8988T (cell line): Measurements from ENCODE around the gene NMNAT1.
"Not testable (repeated sequence)": the region's sequence is repeated elsewhere in the genome, so short reads cannot be mapped to it uniquely, and the experiment has no call there.

Source experiments
- DNase-seq: peaks from one replicate; pipeline ENCODE4 v3.0.0; 2011

NMNAT1 gene

GRCh38 chr1:9942939-9943788, at the start of gene NMNAT1, which contains the start of gene LZIC:
Gene NMNAT1, plus strand, starts transcription at chr1:9943475. Its CDS starts 28,599 bp downstream, at chr1:9972074.
Gene LZIC, minus strand, starts transcription at chr1:9943391. Its CDS starts 6,772 bp downstream, at chr1:9936619.
- peak; percentile 64 for DNase-seq

- DNase-seq, result no peak
Observed at GRCh38 chr1:9894115-9894514, 49.2 kb upstream of the NMNAT1 start.

- DNase-seq, result no peak
Observed at GRCh38 chr1:9900142-9901043, 42.9 kb upstream of the NMNAT1 start.

GRCh38 chr1:9901148-9902059, 41.9 kb upstream of the NMNAT1 start:
- no peak for DNase-seq

- DNase-seq, result no peak
Observed at GRCh38 chr1:9902060-9902452, 41.2 kb upstream of the NMNAT1 start.

GRCh38 chr1:9903801-9904527, 39.3 kb upstream of the NMNAT1 start:
- DNase-seq, result no peak

GRCh38 chr1:9904596-9904995, 38.7 kb upstream of the NMNAT1 start:
- no peak for DNase-seq

GRCh38 chr1:9905010-9905409, 38.3 kb upstream of the NMNAT1 start:
- DNase-seq, result no peak

- DNase-seq, result no peak
Observed at GRCh38 chr1:9906466-9906865, 36.8 kb upstream of the NMNAT1 start.

- no peak for DNase-seq
Observed at GRCh38 chr1:9907441-9907840, 35.8 kb upstream of the NMNAT1 start.

GRCh38 chr1:9908871-9909233, 34.4 kb upstream of the NMNAT1 start:
- DNase-seq, result no peak

- DNase-seq, result no peak
Observed at GRCh38 chr1:9909234-9910046, 33.8 kb upstream of the NMNAT1 start.

- DNase-seq, result peak; percentile 70
Observed at GRCh38 chr1:9910076-9910422, 33.2 kb upstream of the NMNAT1 start, which contains the start of gene CTNNBIP1. Gene CTNNBIP1, minus strand, starts transcription at chr1:9910269. Its CDS starts 38,205 bp downstream, at chr1:9872064.

- DNase-seq, result peak; percentile 80
Observed at GRCh38 chr1:9910423-9911178, 32.7 kb upstream of the NMNAT1 start.

- no peak for DNase-seq
Observed at GRCh38 chr1:9912264-9912936, 30.9 kb upstream of the NMNAT1 start.

GRCh38 chr1:9914610-9914937, 28.7 kb upstream of the NMNAT1 start:
- no peak for DNase-seq

GRCh38 chr1:9916452-9916851, 26.8 kb upstream of the NMNAT1 start:
- DNase-seq, result no peak

GRCh38 chr1:9917495-9917894, 25.8 kb upstream of the NMNAT1 start:
- not testable (repeated sequence) for DNase-seq

GRCh38 chr1:9917901-9918300, 25.4 kb upstream of the NMNAT1 start:
- DNase-seq, result no peak

- no peak for DNase-seq
Observed at GRCh38 chr1:9920606-9921005, 22.7 kb upstream of the NMNAT1 start.
